ENCODE results near the gene DNAH11.
A peak's percentile ranks its signal among the peaks of the same experiment; 100 is the strongest.

GRCh38 chr7:21526007-21526406 lies 16.8 kb upstream of the DNAH11 start:
- TF ChIP-seq, protein P1, sequence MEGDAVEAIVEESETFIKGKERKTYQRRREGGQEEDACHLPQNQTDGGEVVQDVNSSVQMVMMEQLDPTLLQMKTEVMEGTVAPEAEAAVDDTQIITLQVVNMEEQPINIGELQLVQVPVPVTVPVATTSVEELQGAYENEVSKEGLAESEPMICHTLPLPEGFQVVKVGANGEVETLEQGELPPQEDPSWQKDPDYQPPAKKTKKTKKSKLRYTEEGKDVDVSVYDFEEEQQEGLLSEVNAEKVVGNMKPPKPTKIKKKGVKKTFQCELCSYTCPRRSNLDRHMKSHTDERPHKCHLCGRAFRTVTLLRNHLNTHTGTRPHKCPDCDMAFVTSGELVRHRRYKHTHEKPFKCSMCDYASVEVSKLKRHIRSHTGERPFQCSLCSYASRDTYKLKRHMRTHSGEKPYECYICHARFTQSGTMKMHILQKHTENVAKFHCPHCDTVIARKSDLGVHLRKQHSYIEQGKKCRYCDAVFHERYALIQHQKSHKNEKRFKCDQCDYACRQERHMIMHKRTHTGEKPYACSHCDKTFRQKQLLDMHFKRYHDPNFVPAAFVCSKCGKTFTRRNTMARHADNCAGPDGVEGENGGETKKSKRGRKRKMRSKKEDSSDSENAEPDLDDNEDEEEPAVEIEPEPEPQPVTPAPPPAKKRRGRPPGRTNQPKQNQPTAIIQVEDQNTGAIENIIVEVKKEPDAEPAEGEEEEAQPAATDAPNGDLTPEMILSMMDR (conservative IDR thresholded peaks at IDR 0.05 in 1 of 2, IDR thresholded peaks at IDR 0.05 in 1 of 2; ENCODE audit: extremely low read depth in 1 of 2, insufficient read depth in 1 of 2, low read depth in 1 of 2, low read length in 2 of 2) = peak; percentile 24 to 51
- no peak for TF ChIP-seq EZH2 (IDR thresholded peaks at IDR 0.05; ENCODE audit: borderline replicate concordance, low read length)
